NT2/D1 (cell line): ENCODE results near the gene AJM1.
"Not testable (repeated sequence)": the region's sequence is repeated elsewhere in the genome, so short reads cannot be mapped to it uniquely, and the experiment has no call there.

ENCODE experiments used
- DNase-seq: peaks from one replicate; pipeline ENCODE4 v3.0.0-alpha.2; 2011; ENCODE audit warnings: low read depth, low spot score
- H3K27me3 ChIP-seq: 2 replicates; pipeline ENCODE4 v1.6.0; 2011; ENCODE audit warnings: mild to moderate bottlenecking; ENCODE audit not compliant: insufficient read length, insufficient read depth
- H3K36me3 ChIP-seq: 2 replicates; pipeline ENCODE4 v1.6.1; 2011; ENCODE audit warnings: mild to moderate bottlenecking, low read length, mixed read lengths; ENCODE audit not compliant: insufficient read depth, insufficient read length
- H3K4me1 ChIP-seq: 2 replicates; pipeline ENCODE4 v1.5.1; 2011; ENCODE audit not compliant: insufficient read depth, insufficient read length
- H3K4me3 ChIP-seq: 2 replicates; pipeline ENCODE4 v1.5.1; 2011; ENCODE audit warnings: low read depth; ENCODE audit not compliant: insufficient read length
- H3K9ac ChIP-seq: 2 replicates; pipeline ENCODE4 v1.6.0; 2011; ENCODE audit warnings: low read depth; ENCODE audit not compliant: insufficient read length
- H3K9me3 ChIP-seq: 2 replicates; pipeline ENCODE4 v1.5.1; 2011; ENCODE audit warnings: mild to moderate bottlenecking, low read length; ENCODE audit not compliant: insufficient read depth
- SUZ12 ChIP-seq: IDR thresholded peaks from 2 replicates; pipeline ENCODE4 v1.6.1; 2011; ENCODE audit not compliant: insufficient read length, insufficient read depth; ENCODE audit errors: extremely low read depth
- YY1 ChIP-seq: IDR thresholded peaks from 2 replicates; pipeline ENCODE4 v1.6.1; 2011; ENCODE audit not compliant: insufficient read length, insufficient read depth
- ZNF274 ChIP-seq: IDR thresholded peaks from 2 replicates; pipeline ENCODE4 v1.6.1; 2011; ENCODE audit warnings: mild to moderate bottlenecking, low read depth, low read length

Gene AJM1

GRCh38 chr9:136867480-136867879 is 25.2 kb downstream of the AJM1 start:
- DNase-seq, result no peak
- Histone ChIP-seq H3K27me3 (no peaks in the 10 kb centered on the region), H3K9ac (no peak overlapping the region), H3K4me1 (peaks cover 5% of the 10 kb centered on the region), H3K9me3 (peaks cover 49% of the 10 kb centered on the region), H3K4me3 (no peak overlapping the region), H3K36me3 (peaks cover 26% of the 10 kb centered on the region)
- TF ChIP-seq YY1, result no peak
- TF ChIP-seq SUZ12, result no peak
- TF ChIP-seq ZNF274, result no peak

- no peak for DNase-seq
- Histone ChIP-seq H3K4me3 (no peak overlapping the region), H3K27me3 (no peaks in the 10 kb centered on the region), H3K9me3 (peaks cover 54% of the 10 kb centered on the region), H3K36me3 (peaks cover 22% of the 10 kb centered on the region), H3K9ac (no peak overlapping the region), H3K4me1 (peaks cover 5% of the 10 kb centered on the region)
- TF ChIP-seq SUZ12 (no peak), ZNF274 (no peak), YY1 (no peak)
Observed at GRCh38 chr9:136867917-136868316, 25.6 kb downstream of the AJM1 start.

- Histone ChIP-seq H3K9ac (no peak overlapping the region), H3K27me3 (no peaks in the 10 kb centered on the region), H3K4me3 (no peak overlapping the region), H3K36me3 (peaks cover 15% of the 10 kb centered on the region), H3K9me3 (peaks cover 61% of the 10 kb centered on the region), H3K4me1 (peaks cover 5% of the 10 kb centered on the region)
- no peak for TF ChIP-seq ZNF274
- TF ChIP-seq YY1, result no peak
- TF ChIP-seq SUZ12, result no peak
- no peak for DNase-seq
Observed at GRCh38 chr9:136868644-136869043, 26.4 kb downstream of the AJM1 start.

- not testable (repeated sequence) for H3K36me3 ChIP-seq, H3K27me3 ChIP-seq, H3K4me1 ChIP-seq, H3K4me3 ChIP-seq, DNase-seq, H3K9ac ChIP-seq
- peaks cover 69% of the 10 kb centered on the region for H3K9me3 ChIP-seq
Observed at GRCh38 chr9:136869611-136870010, 27.3 kb downstream of the AJM1 start.

GRCh38 chr9:136875155-136875554 is 32.9 kb downstream of the AJM1 start:
- Histone ChIP-seq H3K4me1 (no peaks in the 10 kb centered on the region), H3K36me3 (no peaks in the 10 kb centered on the region), H3K9me3 (peaks cover 43% of the 10 kb centered on the region), H3K27me3 (no peaks in the 10 kb centered on the region), H3K9ac (no peak overlapping the region), H3K4me3 (no peak overlapping the region)
- TF ChIP-seq ZNF274 (no peak), SUZ12 (no peak), YY1 (no peak)
- no peak for DNase-seq

GRCh38 chr9:136876476-136876875 is 34.2 kb downstream of the AJM1 start:
- H3K4me1 ChIP-seq, result peaks cover 8% of the 10 kb centered on the region
- H3K27me3 ChIP-seq, result no peaks in the 10 kb centered on the region
- no peak overlapping the region for H3K9ac ChIP-seq
- DNase-seq, result no peak
- TF ChIP-seq SUZ12 (no peak), ZNF274 (no peak), YY1 (no peak)
- peaks cover 30% of the 10 kb centered on the region for H3K9me3 ChIP-seq
- no peaks in the 10 kb centered on the region for H3K36me3 ChIP-seq
- no peak overlapping the region for H3K4me3 ChIP-seq

- Histone ChIP-seq H3K4me1 (peaks cover 23% of the 10 kb centered on the region), H3K36me3 (peaks cover 9% of the 10 kb centered on the region), H3K4me3 (no peak overlapping the region), H3K9ac (no peak overlapping the region), H3K9me3 (no peaks in the 10 kb centered on the region), H3K27me3 (no peaks in the 10 kb centered on the region)
- TF ChIP-seq SUZ12 (no peak), YY1 (no peak), ZNF274 (no peak)
- DNase-seq, result no peak
Observed at GRCh38 chr9:136880651-136881050, 38.4 kb downstream of the AJM1 start.

GRCh38 chr9:136881691-136882108 is 39.4 kb downstream of the AJM1 start:
- DNase-seq, result no peak
- peaks cover 23% of the 10 kb centered on the region for H3K4me1 ChIP-seq
- H3K9me3 ChIP-seq, result no peaks in the 10 kb centered on the region
- peaks cover 9% of the 10 kb centered on the region for H3K36me3 ChIP-seq
- TF ChIP-seq SUZ12 (no peak), ZNF274 (no peak), YY1 (no peak)
- peak overlapping the region; percentile 69 for H3K9ac ChIP-seq
- H3K4me3 ChIP-seq, result no peak overlapping the region
- no peaks in the 10 kb centered on the region for H3K27me3 ChIP-seq
